DOHH2 (cell line): ENCODE results near the gene UNG.

Source experiments
- CTCF ChIP-seq: fragments of 200-600 bp; sonication (generic); IDR thresholded peaks from one replicate; pipeline ENCODE4 v1.5.1; 2014; ENCODE audit warnings: antibody characterized with exemption, mild to moderate bottlenecking, low read depth, low read length; ENCODE audit not compliant: poor library complexity, severe bottlenecking
- EZH2phosphoT487 ChIP-seq: fragments of 200-600 bp; sonication (generic); IDR thresholded peaks from 2 replicates; pipeline ENCODE4 v1.6.1; 2017; ENCODE audit warnings: borderline replicate concordance, mild to moderate bottlenecking, antibody characterized with exemption, low read length, moderate library complexity, mixed read lengths

DNA sequence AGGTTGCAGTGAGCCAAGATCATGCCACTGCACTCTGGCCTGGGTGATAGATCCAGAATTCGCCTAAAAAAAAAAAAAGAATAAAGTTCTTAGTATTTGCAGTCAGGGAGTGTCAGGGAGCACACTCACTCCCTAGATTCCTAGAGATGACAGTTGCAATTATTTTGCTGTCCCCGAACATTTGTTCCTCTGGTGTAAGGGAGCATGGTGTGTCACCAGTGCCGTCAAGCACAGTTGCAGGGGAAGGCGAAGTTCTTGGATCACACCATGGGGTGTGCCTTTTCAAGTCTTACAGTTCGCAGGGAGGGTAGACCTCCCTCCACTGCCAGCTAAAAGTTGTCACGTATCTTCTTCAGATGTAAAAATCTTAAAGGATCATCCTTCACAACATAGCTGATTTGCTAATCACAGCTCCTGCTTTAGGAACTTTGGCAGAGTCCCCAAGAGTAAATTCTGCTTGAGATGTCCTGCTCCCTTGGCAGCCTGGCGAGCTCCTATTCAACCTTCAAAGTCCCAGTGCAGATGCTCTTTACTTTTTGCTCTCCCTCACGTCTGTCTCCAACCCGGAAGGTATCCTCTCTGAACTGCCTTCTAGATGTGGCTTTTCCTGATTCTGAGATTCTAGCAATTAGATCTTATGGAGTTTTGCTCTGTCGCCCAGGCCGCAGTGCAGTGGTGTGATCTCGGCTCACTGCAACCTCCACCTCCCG, 30.3 kb downstream of the UNG start:
- TF ChIP-seq CTCF (no peak), EZH2phosphoT487 (no peak)
